ENCODE data around the gene PDGFD. TPM values are rescaled to one million over a fixed set of nuclear protein-coding genes. Genes with fewer than 3 reads are reported as not detected.

The PDGFD gene
- total RNA-seq, 1 experiment from 2014 or later = 2.6 TPM

GRCh38 chr11:104090767-104091166 lies 73.2 kb downstream of the PDGFD start (continued):
- no peak for TF ChIP-seq ZNF532 (CRISPR knock-in tag; IDR thresholded peaks at IDR 0.05; ENCODE audit: borderline replicate concordance)

GRCh38 chr11:104089481-104089880 lies 74.5 kb downstream of the PDGFD start:
- POLR2A ChIA-PET = no interaction called here

More at GRCh38 chr11:104089481-104089880, 74.5 kb downstream of the PDGFD start:
- Mint-ChIP-seq H3K27ac (no peak overlapping the region), H3K4me1 (no peaks in the 10 kb centered on the region), H3K36me3 (no peaks in the 10 kb centered on the region), H3K4me3 (no peak overlapping the region), H3K27me3 (ENCODE audit: low read depth) (no peaks in the 10 kb centered on the region), H3K9me3 (no peaks in the 10 kb centered on the region)
- DNase-seq (ENCODE audit: low spot score) = no peak
- ATAC-seq = no peak
- TF ChIP-seq GTF2I (CRISPR knock-in tag; conservative IDR thresholded peaks at IDR 0.05) (no peak), NR3C1 (CRISPR knock-in tag; conservative IDR thresholded peaks at IDR 0.05; ENCODE audit: low read depth) (no peak), ZNF671 (CRISPR knock-in tag; IDR thresholded peaks at IDR 0.05) (no peak), AR (CRISPR knock-in tag; IDR thresholded peaks at IDR 0.05) (no peak), FOXJ3 (CRISPR knock-in tag; IDR thresholded peaks at IDR 0.05; ENCODE audit: borderline replicate concordance) (no peak), ZNF423 (CRISPR knock-in tag; IDR thresholded peaks at IDR 0.05) (no peak), E2F1 (CRISPR knock-in tag; IDR thresholded peaks at IDR 0.05) (no peak), ZNF317 (CRISPR knock-in tag; IDR thresholded peaks at IDR 0.05; ENCODE audit: borderline replicate concordance, low read depth) (no peak), ARID4B (CRISPR knock-in tag; IDR thresholded peaks at IDR 0.05; ENCODE audit: borderline replicate concordance) (no peak), ZNF219 (CRISPR knock-in tag; IDR thresholded peaks at IDR 0.05; ENCODE audit: borderline replicate concordance) (no peak)
- CTCF ChIA-PET = no interaction called here

Measured in WTC11 (cell line).